Liver (tissue), 9 donors: ENCODE data around the gene ANTXR2. TPM values are rescaled to one million over a fixed set of nuclear protein-coding genes. Genes with fewer than 3 reads are reported as not detected.

Experiments
- DNase-seq: peaks from one replicate; pipeline ENCODE4 v3.0.0-alpha.2; 2017; ENCODE audit warnings: low spot score
- H3K27ac ChIP-seq, 2 donors: one replicate each; pipeline ENCODE4 v1.7.0; 2013; ENCODE audit warnings: inconsistent platforms in 2 of 2, low read length in 2 of 2, control low read depth in 1 of 2, low read depth in 1 of 2, mild to moderate bottlenecking in 1 of 2
- H3K27me3 ChIP-seq, 4 donors: one replicate each; pipeline versions ENCODE4 v1.6.1 to v1.7.0; 2013; ENCODE audit warnings: low read length in 3 of 4, inconsistent platforms in 1 of 4, mild to moderate bottlenecking in 1 of 4, moderate library complexity in 1 of 4; ENCODE audit not compliant: control insufficient read depth in 4 of 4, insufficient read depth in 4 of 4
- H3K36me3 ChIP-seq, 4 donors: one replicate each; pipeline versions ENCODE4 v1.6.1 to v1.7.0; 2013; ENCODE audit warnings: low read length in 3 of 4, mild to moderate bottlenecking in 3 of 4, low read depth in 1 of 4, moderate library complexity in 1 of 4; ENCODE audit not compliant: control insufficient read depth in 4 of 4, insufficient read depth in 3 of 4
- H3K4me1 ChIP-seq, 4 donors: one replicate each; pipeline versions ENCODE4 v1.6.1 to v1.7.0; 2013; ENCODE audit warnings: low read length in 3 of 4, mild to moderate bottlenecking in 3 of 4, moderate library complexity in 1 of 4; ENCODE audit not compliant: control insufficient read depth in 4 of 4, insufficient read depth in 4 of 4
- H3K4me3 ChIP-seq, 3 donors: one replicate each; pipeline versions ENCODE4 v1.6.1 to v1.7.0; 2013; ENCODE audit warnings: low read length in 3 of 3, control low read depth in 1 of 3, low read depth in 1 of 3, mild to moderate bottlenecking in 1 of 3
- H3K9ac ChIP-seq, 2 donors: one replicate each; pipeline ENCODE4 v1.7.0; 2013; ENCODE audit warnings: low read length in 2 of 2, mild to moderate bottlenecking in 2 of 2, moderate library complexity in 2 of 2, control low read depth in 1 of 2, low read depth in 1 of 2
- H3K9me3 ChIP-seq, 4 donors: one replicate each; pipeline versions ENCODE4 v1.6.1 to v1.7.0; 2013; ENCODE audit warnings: low read length in 3 of 4; ENCODE audit not compliant: control insufficient read depth in 4 of 4
- FOXA1 ChIP-seq: IDR thresholded peaks from 2 replicates; pipeline ENCODE4 v1.6.1; 2016; ENCODE audit warnings: antibody characterized with exemption
- FOXA2 ChIP-seq: IDR thresholded peaks from 2 replicates; pipeline ENCODE4 v1.6.1; 2016; ENCODE audit warnings: antibody characterized with exemption
- GABPA ChIP-seq, 2 donors: IDR thresholded peaks in 1 of 2; conservative IDR thresholded peaks in 1 of 2; 2 replicates each; pipeline ENCODE4 v1.6.1; 2016; ENCODE audit warnings: antibody characterized with exemption in 2 of 2, mild to moderate bottlenecking in 1 of 2, moderate library complexity in 1 of 2
- HNF4A ChIP-seq, 2 donors: conservative IDR thresholded peaks; 2 replicates each; pipeline ENCODE4 v1.6.1; 2016; ENCODE audit warnings: antibody characterized with exemption in 2 of 2, mild to moderate bottlenecking in 2 of 2
- NR2F2 ChIP-seq: IDR thresholded peaks from 2 replicates; pipeline ENCODE4 v1.6.1; 2016; ENCODE audit warnings: antibody characterized with exemption
- SP1 ChIP-seq: IDR thresholded peaks from 2 replicates; pipeline ENCODE4 v1.6.1; 2018; ENCODE audit warnings: antibody characterized with exemption, mild to moderate bottlenecking
- WGBS: extraction: QIAGEN DNeasy Blood & Tissue Kit; methylation state at CpG from one replicate; pipeline ENCODE4 v1.1.7; 2013; 5-methylcytosine and 5-hydroxymethylcytosine counted together
- polyA plus RNA-seq, 2 donors: library from polyadenylated mRNA; stranded (reverse) in 1 of 2; unstranded in 1 of 2; fragments of 200-250 nt in 1 of 2; fragments of >200 nt in 1 of 2; fragmentation: Nextera tagmentation in 1 of 2; extraction: Ambion mirVana in 1 of 2; gene quantifications; one replicate each; pipeline versions ENCODE4 v1.2.1 to v1.2.3, GENCODE V29; 2013 to 2015
- total RNA-seq, 2 donors: library from RNA; depleted of rRNA; stranded (reverse); fragments of >200 nt; gene quantifications; one replicate each; pipeline ENCODE4 v1.2.3, GENCODE V29; 2014
- TF ChIP-seq, protein P1 (sequence below): IDR thresholded peaks from 2 replicates; pipeline ENCODE4 v1.6.1; 2016; ENCODE audit warnings: antibody characterized with exemption, mild to moderate bottlenecking
- TF ChIP-seq, protein P2 (sequence below): IDR thresholded peaks from 2 replicates; pipeline ENCODE4 v1.6.1; 2016; ENCODE audit warnings: antibody characterized with exemption
- TF ChIP-seq, protein P3 (sequence below): IDR thresholded peaks from 2 replicates; pipeline ENCODE4 v1.6.1; 2016; ENCODE audit warnings: antibody characterized with exemption
- TF ChIP-seq, protein P4 (sequence below): fragments of 150-350 bp; IDR thresholded peaks from 2 replicates; pipeline ENCODE4 v1.5.1; 2017; ENCODE audit warnings: improper control_type of control experiment, low read depth, low read length; ENCODE audit not compliant: missing input control
- donor health status: healthy.
- donor health status: healthy.
- donor health status: healthy.
- donor health status: healthy.
- donor health status: healthy.

Gene ANTXR2
- total and polyA plus RNA-seq, 4 donors = 16.1 to 30.5 (median 21.3) TPM

DNA sequence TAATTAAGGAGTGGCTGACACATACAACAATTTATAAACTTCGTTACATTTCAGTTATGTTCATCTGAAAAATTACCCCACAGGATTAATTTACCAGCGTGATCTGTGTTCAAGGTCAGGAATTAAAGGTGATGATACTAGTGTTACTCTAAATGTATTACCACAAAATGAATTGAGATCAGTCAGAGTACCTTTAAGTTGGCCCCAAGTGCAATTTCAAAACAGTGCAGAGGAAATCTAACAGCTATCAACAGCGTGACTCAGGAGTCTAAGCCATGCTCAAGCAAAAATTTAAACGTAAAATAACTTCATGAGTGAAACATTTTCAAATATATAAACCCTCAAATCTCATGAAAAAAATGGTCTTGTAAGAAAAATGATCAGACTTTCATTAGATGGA lies 18.7 kb downstream of the ANTXR2 start:
- no peak overlapping the region for H3K27ac ChIP-seq
- TF ChIP-seq GABPA (IDR thresholded peaks at IDR 0.05 in 1 of 2, conservative IDR thresholded peaks at IDR 0.05 in 1 of 2) (no peak), FOXA1 (no peak), NR2F2 (no peak), SP1 (no peak), HNF4A (conservative IDR thresholded peaks at IDR 0.05) (no peak), FOXA2 (no peak)
- TF ChIP-seq, protein P1, sequence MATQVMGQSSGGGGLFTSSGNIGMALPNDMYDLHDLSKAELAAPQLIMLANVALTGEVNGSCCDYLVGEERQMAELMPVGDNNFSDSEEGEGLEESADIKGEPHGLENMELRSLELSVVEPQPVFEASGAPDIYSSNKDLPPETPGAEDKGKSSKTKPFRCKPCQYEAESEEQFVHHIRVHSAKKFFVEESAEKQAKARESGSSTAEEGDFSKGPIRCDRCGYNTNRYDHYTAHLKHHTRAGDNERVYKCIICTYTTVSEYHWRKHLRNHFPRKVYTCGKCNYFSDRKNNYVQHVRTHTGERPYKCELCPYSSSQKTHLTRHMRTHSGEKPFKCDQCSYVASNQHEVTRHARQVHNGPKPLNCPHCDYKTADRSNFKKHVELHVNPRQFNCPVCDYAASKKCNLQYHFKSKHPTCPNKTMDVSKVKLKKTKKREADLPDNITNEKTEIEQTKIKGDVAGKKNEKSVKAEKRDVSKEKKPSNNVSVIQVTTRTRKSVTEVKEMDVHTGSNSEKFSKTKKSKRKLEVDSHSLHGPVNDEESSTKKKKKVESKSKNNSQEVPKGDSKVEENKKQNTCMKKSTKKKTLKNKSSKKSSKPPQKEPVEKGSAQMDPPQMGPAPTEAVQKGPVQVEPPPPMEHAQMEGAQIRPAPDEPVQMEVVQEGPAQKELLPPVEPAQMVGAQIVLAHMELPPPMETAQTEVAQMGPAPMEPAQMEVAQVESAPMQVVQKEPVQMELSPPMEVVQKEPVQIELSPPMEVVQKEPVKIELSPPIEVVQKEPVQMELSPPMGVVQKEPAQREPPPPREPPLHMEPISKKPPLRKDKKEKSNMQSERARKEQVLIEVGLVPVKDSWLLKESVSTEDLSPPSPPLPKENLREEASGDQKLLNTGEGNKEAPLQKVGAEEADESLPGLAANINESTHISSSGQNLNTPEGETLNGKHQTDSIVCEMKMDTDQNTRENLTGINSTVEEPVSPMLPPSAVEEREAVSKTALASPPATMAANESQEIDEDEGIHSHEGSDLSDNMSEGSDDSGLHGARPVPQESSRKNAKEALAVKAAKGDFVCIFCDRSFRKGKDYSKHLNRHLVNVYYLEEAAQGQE = no peak
- TF ChIP-seq, protein P2, sequence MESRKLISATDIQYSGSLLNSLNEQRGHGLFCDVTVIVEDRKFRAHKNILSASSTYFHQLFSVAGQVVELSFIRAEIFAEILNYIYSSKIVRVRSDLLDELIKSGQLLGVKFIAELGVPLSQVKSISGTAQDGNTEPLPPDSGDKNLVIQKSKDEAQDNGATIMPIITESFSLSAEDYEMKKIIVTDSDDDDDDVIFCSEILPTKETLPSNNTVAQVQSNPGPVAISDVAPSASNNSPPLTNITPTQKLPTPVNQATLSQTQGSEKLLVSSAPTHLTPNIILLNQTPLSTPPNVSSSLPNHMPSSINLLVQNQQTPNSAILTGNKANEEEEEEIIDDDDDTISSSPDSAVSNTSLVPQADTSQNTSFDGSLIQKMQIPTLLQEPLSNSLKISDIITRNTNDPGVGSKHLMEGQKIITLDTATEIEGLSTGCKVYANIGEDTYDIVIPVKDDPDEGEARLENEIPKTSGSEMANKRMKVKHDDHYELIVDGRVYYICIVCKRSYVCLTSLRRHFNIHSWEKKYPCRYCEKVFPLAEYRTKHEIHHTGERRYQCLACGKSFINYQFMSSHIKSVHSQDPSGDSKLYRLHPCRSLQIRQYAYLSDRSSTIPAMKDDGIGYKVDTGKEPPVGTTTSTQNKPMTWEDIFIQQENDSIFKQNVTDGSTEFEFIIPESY = no peak
- 92% methylated on average over 4 of the region's 4 CpGs for WGBS

DNA sequence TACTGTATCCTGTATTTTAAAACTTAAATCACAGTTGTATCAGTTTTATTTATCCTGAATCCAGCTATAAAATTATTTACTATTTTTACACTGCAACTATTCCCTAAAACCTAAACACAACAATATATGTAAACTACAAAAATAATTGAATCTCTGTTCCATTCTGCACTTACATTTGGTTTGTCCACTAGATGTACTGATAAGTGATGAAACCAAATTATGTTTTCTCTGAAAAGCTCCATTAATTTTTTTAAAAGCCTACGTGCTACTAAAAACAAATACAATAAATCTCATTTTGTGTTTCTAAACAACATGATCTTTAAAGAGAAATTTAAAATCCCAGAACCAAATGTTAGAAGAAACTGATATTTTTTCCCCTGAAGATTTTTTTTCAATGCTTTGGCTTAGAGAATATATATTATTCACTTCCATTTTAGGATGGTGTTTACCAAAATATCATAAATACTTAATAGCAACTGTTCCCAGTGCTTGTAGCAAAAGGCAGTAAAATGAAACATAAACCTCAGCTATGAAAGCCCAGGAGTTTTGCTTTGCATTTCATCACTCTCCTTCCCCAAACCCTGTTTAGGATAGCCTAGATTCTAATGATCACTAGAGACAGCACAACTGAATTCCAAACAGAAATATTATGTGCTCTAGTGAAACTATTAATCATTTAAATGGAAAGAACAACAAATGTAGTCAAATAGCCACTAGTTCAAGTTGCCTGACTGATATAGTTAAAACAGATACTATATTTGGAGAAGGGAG lies 19.7 kb downstream of the ANTXR2 start:
- H3K27ac ChIP-seq = no peak overlapping the region
- TF ChIP-seq, protein P3, sequence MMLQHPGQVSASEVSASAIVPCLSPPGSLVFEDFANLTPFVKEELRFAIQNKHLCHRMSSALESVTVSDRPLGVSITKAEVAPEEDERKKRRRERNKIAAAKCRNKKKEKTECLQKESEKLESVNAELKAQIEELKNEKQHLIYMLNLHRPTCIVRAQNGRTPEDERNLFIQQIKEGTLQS = no peak
- TF ChIP-seq NR2F2 = no peak
- TF ChIP-seq, protein P4, sequence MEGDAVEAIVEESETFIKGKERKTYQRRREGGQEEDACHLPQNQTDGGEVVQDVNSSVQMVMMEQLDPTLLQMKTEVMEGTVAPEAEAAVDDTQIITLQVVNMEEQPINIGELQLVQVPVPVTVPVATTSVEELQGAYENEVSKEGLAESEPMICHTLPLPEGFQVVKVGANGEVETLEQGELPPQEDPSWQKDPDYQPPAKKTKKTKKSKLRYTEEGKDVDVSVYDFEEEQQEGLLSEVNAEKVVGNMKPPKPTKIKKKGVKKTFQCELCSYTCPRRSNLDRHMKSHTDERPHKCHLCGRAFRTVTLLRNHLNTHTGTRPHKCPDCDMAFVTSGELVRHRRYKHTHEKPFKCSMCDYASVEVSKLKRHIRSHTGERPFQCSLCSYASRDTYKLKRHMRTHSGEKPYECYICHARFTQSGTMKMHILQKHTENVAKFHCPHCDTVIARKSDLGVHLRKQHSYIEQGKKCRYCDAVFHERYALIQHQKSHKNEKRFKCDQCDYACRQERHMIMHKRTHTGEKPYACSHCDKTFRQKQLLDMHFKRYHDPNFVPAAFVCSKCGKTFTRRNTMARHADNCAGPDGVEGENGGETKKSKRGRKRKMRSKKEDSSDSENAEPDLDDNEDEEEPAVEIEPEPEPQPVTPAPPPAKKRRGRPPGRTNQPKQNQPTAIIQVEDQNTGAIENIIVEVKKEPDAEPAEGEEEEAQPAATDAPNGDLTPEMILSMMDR = no peak
- no peak for TF ChIP-seq SP1
- TF ChIP-seq, protein P2 = no peak
- no peak overlapping the region for H3K9ac ChIP-seq
- no peaks in the 10 kb centered on the region for H3K4me1 ChIP-seq
- no peaks in the 10 kb centered on the region for H3K27me3 ChIP-seq
- DNase-seq = no peak
- 95% methylated on average over 1 of the region's 1 CpG for WGBS
- peaks cover 0 to 30% (median 11%) of the 10 kb centered on the region in 4 donors for H3K36me3 ChIP-seq
- no peaks in the 10 kb centered on the region for H3K9me3 ChIP-seq
- no peak overlapping the region for H3K4me3 ChIP-seq

More for the DNA sequence above, 18.7 kb downstream of the ANTXR2 start:
- Histone ChIP-seq H3K9me3 (no peaks in the 10 kb centered on the region), H3K4me1 (no peaks in the 10 kb centered on the region), H3K36me3 (peaks cover 0 to 27% (median 11%) of the 10 kb centered on the region in 4 donors), H3K9ac (no peak overlapping the region), H3K27me3 (no peaks in the 10 kb centered on the region), H3K4me3 (no peak overlapping the region)
- no peak for DNase-seq
